Amniotic stem cell (primary cell): Measurements from ENCODE around the gene HPCA.

ENCODE experiments used
- DNase-seq: peaks from one replicate; lab custom pipeline; 2025; lab: John Stamatoyannopoulos, UW

Gene HPCA

GRCh38 chr1:32889731-32890278, 3.5 kb downstream of the HPCA start:
- DNase-seq = no peak

DNA sequence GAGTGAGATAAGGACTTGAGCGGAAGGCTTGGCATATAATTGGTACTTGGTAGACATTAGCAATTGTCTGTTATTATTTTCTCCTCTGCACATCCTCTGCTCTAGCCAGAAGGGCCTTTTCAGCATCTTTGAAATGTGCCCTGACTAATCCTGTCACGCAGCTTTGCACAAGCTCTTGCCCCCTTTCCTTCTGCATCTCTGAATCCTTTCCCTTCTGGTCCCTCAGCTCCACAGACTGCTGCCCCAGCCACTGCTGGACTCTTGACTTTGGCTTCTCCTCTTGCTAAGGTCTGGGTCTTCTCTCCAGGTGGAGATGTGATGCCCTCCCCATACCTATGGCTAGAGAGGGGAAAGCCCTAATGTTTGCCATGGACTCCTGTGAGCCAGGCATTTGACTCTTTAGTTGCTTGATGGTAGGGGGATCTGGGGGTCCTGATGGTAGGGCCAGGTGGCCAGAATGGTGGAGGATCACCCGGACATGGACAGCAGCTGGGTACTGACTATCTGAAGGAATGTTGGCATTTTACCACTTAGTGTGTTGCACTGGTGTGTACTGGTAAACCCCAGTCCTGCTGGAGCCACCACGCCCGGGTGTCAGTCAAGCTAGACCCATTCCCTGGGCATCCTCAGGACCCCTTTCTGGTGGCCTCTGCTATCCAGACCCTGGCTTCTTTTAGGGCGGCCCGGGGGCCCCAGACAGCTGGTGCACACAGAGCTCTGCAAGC, 4.4 kb downstream of the HPCA start:
- DNase-seq = no peak

- no peak for DNase-seq
These were observed 4.9 kb downstream of the HPCA start for GRCh38 chr1:32891241-32891570.

- DNase-seq = no peak
These were observed 5.3 kb downstream of the HPCA start for GRCh38 chr1:32891630-32892029.

DNA sequence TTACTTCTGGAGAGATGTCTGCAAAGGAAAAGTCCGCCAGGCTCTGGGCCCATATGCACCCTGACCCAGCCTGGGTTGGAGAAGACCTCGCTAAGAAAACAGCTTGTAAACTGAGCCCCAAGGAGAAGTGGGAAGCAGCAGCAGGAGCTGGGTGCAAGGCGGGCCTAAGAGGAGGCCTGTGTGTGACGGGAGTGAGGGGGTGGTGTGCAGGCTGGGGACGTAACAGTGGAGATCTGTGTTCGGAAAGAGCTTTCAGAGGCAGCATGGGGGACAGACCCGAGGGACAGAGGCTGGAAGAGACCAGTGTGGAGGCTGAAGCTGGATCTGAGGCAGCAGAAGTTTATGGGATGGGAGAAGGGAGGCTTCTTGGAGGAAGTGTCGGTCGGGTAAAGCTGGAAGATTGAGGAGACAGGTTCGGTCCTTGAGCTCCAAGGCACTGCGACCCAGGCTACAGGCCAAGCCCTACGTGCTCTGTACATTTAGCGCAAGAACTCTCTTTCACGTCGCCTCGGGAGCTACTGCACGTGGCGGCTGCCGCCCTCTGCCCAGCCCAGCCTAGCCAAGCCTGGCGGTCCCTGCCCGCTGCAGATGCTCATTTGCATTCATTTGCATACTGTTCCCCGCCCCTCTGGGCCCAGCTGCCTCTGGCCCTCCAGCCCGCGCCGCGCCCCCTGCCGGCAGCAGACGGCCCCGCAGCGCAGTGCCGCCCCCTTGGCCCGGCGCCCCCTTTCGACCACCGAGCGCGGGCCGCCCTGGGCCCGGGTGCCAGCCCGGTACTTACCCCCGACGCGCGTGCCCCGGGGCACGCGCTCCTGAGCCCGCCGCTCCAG, 6.3 kb downstream of the HPCA start:
- no peak for DNase-seq

DNA sequence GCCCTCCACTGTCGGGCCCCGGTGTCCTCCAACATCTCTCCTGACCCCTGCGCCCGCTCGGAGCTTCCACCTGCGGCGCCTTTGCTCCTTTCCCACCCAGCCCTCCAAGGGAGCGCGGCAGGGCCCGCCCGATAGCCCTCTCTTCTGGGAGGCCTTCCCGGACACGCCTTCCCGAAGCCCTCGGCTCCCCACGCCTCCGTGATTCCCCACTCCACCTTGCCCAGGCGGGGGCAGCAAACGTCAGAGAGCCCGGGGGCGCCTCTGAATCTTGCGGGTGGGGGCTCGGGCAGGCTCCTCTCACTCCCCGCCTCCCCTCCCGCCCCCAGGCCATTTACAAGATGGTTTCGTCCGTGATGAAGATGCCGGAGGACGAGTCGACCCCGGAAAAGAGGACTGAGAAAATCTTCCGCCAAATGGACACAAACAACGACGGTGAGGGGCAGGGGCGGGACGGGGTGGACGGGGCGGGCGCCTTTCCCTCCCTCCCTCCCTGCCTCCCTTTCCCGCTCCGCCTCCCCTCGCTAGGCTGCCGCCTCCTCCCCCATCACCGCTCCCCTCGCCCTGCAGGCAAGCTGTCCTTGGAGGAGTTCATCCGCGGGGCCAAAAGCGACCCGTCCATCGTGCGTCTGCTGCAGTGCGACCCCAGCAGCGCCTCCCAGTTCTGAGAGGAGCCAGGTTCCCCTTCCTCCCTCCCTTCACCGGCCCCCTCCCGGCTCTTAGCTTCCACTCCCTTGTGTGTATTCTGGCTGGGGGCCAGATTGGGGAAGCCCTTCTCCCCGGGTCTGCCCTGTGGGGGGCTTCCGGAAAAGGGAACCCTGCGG, 7.1 kb downstream of the HPCA start:
- DNase-seq = no peak

DNA sequence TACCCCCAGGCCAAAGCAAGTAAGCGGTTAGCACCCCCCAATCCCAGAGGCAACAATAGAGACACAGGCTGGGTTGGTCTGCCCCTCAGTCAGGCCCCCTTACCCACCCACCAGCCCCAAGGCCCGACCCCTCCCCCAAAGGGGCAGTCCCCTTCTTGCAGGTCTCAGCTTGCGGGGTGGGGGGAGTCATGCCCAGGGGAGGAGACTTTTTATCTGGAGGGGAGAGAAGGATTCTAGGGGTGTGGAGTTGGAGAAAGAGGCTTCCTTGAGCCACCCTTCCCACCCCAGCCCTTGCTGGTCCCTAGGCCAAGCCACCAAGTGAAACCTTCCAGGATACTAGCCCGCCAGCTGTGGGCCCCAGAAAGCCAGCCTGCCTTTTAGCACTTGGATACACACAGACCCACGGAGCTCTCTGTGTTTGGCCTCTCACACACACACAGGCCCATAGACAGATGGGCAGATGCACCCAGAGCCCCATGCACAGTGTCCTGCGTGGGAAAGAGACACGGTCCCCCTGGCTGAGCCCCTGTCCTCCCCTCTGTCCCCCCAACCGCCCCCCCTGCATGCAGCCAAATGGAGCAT, 7.8 kb downstream of the HPCA start:
- DNase-seq = no peak

DNA sequence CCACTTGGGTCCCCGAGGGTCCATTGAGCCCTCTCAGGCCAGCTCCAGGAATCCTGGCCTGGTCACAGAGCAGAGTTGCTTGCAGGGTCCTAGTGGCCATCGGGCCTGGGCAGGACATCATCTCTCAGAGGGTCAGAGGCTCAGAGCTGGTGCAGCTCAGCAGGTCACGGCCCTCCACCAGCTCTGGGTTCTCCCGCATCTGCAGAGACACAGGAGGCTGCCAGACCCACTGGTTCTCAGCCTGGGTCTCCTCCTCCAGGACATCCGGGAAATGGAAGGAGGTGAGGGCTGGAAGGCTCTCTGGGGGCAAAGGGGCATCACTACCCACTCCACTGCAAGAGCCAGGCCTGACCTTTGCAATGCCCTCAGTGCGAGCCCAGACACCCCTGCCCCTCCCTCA, 8.4 kb downstream of the HPCA start:
- DNase-seq = no peak

DNA sequence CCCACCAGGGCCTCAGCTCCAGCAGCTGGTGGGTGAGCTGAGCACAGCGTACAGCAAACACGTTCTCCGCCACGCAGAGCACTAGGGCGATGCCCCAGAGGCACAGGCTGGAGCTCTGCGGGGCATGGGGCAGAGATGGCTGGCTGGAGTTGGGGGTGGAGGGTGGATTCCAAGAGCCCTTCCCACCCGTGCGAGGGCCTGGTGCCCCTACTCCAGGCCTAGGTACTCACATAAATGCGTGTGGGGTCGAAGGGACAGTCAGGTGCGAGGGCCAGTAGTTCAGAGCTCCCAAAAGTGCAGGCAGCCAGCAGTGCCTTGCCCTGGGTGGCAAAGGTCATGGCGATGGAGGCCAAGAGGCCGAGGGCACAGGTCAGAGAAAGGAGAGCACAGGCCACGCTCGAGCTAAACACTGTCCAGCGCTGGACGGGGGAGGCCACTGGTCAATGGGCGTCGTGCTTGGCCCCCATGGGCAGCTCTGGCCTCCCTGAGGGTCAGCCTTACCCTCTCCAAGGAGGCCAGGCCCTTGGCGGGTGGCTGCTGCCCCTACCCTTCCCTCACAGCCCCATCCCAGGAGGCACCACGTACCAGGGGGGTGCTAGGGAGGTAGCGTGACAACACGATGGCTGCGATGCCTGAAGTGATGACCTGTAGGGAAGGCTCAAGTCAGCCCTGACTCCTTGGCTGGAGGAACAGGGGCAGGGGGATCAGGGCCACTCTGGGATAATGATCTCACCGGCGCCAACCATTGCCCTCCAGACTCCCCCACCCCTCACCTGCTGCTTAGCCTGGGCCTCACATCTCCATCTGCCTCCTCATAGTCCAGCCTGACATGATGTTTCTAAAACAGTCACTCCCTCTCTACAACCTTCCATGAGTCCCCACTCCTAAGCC, 9.3 kb downstream of the HPCA start:
- DNase-seq = no peak

DNA sequence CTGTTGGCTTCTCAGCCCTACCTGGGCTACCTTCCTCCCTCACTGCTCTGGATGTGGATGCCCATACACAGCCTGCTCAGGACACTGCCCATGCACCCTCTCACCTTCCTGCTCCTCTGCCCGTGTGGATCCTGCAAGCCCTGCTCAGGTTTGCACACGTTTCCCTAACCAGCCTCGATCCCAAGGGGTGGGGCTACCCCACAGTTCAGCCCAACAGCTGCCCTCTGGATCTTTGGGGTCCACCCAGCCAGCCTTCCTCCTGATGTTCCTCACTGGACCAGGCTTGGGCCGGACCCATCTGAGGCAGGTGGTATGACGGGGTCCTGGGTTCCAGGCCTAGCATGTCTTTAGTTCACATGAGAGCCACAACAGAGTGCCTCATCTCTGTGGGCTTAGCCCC, 10.2 kb downstream of the HPCA start:
- no peak for DNase-seq

DNA sequence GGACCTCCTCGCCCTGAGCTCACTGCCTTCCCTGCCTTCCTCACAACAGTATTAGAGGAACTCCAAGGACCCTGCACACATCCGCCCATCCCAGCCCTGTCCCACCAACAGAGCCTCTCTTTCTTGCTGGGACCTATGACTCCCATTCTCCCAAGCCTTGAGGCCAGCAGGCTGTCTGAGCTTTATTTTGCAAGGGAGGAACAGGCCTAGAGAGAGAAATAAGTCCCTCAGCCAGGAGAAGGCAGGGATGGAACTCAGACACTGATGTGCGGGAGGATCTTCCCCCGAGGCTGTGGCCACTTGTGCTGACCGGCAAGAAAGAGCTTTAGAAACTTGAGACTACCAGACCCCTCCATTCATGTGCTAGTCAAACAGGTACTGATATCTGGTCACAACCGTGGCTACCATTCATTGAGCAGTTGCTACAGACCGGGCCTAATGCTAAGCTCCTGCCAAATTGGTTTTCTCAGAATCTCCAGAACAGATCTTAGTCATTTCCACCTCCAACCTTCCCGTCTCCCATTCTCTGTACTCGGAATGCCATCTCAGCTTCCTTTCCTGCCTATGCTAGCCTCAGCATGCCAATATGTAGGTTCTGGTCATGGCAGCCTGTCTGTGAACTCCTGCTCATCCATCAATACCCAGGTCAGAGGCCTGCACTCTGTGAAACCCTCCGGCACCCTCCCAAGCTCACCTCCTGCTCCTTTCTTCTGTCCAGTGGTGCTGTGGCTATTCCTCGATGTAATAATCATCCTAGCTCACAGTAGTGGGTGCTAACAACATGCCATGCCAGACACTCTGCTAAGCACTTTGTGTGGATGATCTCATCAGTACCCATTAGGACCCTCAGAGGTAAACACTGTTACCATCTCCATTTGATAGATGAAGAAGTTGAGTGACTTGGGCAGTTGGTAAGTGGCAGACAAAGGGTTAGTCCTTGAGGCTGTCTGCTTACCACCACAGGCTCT, 11.1 kb downstream of the HPCA start:
- DNase-seq = no peak

GRCh38 chr1:32898056-32898455, 11.8 kb downstream of the HPCA start:
- no peak for DNase-seq

DNA sequence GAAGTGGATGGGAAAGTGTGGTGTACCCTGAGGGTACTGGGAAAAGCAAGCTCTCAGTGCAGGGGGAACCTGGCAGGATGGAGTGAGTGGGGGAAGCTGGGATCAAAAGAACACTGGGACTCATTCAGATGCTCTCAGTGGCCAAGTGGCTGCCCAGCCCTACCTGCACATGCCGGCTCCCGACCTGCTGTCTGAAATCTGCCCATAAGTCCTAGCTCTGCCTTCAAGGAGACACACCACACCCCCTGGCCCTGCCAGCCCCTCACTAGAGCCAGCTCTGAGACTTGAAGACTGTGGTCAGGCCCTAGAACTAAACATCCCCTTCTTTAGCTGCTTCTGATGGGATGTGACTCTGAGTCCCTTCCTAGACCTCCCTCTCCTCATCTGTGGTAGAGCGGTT, 12.7 kb downstream of the HPCA start:
- DNase-seq = no peak

DNA sequence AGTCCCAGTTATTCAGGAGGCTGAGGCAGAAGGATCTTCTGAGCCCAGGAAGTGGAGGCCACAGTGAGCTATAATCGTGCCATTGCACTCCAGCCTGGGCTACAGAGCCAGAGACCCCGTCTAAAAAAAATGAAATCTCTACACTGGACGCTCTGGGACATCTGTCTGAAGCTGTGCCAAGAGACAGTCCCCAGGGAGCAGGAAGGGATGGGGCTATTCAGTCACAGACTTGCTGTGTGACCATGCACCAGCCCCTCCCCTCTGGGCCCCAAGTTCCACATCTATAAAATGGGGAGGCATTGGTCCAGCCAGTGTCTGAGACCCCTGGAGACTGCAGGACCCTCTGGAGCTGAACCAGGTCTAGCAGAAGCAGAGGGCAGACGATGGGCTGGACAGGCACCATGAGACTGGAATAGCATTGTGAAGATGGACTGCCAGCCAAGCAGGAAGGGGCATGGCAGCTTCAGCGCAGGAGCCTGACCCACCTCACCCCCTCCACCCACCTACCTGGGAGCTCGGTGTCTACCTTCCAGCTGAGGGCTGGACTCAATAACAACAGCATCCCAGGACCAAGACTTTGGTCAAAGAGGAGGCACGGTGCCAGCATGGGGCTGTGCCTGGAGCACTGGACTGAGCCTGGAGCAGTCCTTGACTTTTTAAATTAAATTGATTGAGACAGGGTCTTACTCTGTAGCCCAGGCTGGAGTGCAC, 13.4 kb downstream of the HPCA start:
- DNase-seq = no peak

DNA sequence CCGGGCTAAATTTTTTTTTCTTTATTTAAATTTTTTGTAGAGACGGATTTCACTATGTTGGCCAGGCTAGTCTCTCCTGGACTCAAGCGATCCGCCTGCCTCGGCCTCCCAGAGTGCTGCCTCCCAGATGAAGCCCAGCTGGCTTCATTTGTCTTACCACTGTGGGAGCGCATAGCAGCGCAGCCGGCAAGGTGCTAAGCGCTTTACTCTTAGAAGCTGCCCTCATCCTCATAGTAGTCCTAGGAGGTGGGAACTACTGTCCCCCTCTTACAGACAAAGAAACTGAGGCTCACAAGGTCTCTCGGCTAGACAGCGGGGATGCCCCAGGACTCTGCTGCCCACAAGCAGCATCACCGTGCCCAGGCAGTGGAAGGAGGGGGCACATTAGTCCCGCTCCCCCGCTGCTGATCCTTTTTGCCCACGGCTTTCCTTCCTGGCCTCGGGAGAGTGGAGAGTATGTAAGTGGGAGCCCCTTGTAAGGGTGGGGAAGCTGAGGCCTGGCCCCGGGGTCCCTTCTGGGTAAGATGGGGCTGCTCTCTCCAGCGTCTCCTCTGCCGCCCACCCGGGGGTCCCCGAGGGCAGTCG, 14.2 kb downstream of the HPCA start:
- no peak for DNase-seq

DNA sequence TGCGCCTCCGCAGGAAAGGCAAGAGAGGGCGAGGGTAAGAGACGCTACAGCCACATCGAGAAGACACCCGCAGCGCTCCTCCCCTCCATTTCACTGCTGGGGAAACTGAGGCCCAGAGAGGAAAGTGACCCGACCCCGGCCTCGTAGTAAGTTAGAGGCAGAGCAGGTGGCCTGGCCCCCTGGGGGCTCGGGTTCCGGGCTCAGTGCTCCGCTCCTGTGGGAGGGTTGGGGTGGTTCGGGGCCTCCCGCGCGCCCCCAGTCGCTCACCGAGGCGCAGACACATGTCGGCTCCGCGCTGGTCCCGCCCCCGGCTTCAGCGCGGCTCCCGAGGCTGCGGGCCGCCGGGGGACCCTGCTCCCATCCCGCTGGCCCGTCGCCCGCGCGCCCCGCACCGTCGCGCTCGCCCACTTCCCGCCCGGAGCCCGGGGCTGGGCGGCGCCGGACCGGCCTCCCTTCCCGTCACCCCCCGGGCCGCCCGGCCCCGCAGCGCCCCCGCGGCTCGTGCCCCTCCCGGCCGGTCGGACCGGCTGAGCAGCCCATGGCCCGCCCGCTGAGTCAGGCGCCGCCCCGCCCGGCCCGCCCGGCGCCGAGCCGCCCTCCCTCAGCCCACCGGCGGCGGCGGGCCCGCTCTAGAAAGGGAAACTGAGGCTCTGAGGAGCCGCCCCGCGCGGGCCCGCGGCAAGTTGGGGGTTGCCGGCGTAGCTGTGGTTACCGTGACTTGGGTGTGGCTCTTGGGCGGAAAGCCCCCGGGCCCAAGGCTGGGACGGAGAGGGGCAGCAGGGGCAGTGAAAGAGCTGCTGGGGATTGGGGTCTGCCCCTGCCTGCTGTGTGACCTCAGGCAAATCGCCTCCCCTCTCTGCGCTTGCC, 14.9 kb downstream of the HPCA start, which contains the start of gene TMEM54:
Gene TMEM54, minus strand, starts transcription at position 434 of the 867 bp plus-strand sequence. Its CDS starts 151 bp downstream, at position 283.
- no peak for DNase-seq

DNA sequence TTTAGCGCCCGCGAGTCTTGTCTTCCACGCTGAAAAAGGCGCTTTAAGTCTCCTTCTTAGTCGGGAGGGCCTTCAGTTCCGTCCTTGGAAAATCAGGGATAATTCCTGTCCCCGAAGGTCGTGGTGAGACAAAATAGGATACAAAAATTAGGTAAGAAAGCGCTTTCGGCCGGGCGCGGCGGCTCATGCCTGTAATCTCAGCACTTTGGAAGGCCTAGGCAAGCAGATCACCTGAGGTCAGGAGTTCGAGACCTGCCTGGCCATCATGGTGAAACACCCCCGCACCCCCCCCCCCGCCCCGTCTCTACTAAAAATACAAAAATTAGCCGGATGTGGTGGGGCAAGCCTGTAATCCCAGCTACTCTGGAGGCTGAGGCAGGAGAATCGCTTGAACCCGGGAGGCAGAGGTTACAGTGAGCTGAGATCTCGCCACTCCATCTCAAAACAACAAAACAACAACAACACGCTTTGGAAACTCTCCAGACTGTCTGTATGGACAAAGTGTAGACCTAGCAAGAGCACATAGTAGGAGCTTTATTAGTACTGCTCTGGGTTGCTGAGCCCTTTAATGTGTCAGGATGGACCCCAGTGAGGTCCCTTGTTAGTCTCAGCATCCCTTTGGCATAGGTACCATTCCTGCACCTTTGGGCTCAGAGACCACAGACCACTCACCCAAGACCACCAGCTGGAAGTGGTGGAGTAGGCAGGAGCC, 15.7 kb downstream of the HPCA start:
- no peak for DNase-seq
